PFSK-1 (cell line): ENCODE data around the gene KRT12.

ENCODE experiments used
- SIN3A ChIP-seq: IDR thresholded peaks from 2 replicates; pipeline ENCODE4 v1.6.1; 2012; ENCODE audit warnings: mild to moderate bottlenecking, low read length, moderate library complexity, borderline replicate concordance; ENCODE audit not compliant: insufficient read depth
- TF ChIP-seq, protein P1 (sequence below), 2 experiments: IDR thresholded peaks; 2 replicates each; pipeline versions ENCODE4 v1.6.1 to v1.8.0; 2011 to 2012; ENCODE audit warnings: low read depth in 2 of 2, low read length in 2 of 2, control low read depth in 1 of 2, inconsistent platforms in 1 of 2, mild to moderate bottlenecking in 1 of 2, moderate library complexity in 1 of 2; ENCODE audit not compliant: insufficient read depth in 1 of 2

GRCh38 chr17:40870136-40870535, 3.1 kb upstream of the KRT12 start:
- TF ChIP-seq, protein P1, sequence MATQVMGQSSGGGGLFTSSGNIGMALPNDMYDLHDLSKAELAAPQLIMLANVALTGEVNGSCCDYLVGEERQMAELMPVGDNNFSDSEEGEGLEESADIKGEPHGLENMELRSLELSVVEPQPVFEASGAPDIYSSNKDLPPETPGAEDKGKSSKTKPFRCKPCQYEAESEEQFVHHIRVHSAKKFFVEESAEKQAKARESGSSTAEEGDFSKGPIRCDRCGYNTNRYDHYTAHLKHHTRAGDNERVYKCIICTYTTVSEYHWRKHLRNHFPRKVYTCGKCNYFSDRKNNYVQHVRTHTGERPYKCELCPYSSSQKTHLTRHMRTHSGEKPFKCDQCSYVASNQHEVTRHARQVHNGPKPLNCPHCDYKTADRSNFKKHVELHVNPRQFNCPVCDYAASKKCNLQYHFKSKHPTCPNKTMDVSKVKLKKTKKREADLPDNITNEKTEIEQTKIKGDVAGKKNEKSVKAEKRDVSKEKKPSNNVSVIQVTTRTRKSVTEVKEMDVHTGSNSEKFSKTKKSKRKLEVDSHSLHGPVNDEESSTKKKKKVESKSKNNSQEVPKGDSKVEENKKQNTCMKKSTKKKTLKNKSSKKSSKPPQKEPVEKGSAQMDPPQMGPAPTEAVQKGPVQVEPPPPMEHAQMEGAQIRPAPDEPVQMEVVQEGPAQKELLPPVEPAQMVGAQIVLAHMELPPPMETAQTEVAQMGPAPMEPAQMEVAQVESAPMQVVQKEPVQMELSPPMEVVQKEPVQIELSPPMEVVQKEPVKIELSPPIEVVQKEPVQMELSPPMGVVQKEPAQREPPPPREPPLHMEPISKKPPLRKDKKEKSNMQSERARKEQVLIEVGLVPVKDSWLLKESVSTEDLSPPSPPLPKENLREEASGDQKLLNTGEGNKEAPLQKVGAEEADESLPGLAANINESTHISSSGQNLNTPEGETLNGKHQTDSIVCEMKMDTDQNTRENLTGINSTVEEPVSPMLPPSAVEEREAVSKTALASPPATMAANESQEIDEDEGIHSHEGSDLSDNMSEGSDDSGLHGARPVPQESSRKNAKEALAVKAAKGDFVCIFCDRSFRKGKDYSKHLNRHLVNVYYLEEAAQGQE (IDR thresholded peaks at IDR 0.05; ENCODE audit: insufficient read depth in 1 of 2, low read depth in 2 of 2, low read length in 2 of 2): no peak
- TF ChIP-seq SIN3A: no peak
